Gastroesophageal sphincter (tissue), 3 donors: ENCODE results near the gene MTO1.

Experiments
- POLR2A ChIP-seq, 2 donors: fragments of 450-650 bp; IDR thresholded peaks; one replicate each; pipeline ENCODE4 v1.6.1; 2017; ENCODE audit warnings: antibody characterized with exemption in 2 of 2, mild to moderate bottlenecking in 2 of 2, moderate library complexity in 1 of 2
- TF ChIP-seq, protein P1 (sequence below), 4 experiments: fragments of 200-600 bp in 2 of 4; fragments of 450-650 bp in 2 of 4; sonication (generic) in 1 of 4; IDR thresholded peaks; one replicate each; pipeline ENCODE4 v1.5.1; 2017 to 2019; ENCODE audit warnings: antibody characterized with exemption in 4 of 4, mild to moderate bottlenecking in 2 of 4, moderate library complexity in 2 of 4

GRCh38 chr6:73516514-73517489 lies 55.3 kb downstream of the MTO1 start:
- TF ChIP-seq, protein P1, sequence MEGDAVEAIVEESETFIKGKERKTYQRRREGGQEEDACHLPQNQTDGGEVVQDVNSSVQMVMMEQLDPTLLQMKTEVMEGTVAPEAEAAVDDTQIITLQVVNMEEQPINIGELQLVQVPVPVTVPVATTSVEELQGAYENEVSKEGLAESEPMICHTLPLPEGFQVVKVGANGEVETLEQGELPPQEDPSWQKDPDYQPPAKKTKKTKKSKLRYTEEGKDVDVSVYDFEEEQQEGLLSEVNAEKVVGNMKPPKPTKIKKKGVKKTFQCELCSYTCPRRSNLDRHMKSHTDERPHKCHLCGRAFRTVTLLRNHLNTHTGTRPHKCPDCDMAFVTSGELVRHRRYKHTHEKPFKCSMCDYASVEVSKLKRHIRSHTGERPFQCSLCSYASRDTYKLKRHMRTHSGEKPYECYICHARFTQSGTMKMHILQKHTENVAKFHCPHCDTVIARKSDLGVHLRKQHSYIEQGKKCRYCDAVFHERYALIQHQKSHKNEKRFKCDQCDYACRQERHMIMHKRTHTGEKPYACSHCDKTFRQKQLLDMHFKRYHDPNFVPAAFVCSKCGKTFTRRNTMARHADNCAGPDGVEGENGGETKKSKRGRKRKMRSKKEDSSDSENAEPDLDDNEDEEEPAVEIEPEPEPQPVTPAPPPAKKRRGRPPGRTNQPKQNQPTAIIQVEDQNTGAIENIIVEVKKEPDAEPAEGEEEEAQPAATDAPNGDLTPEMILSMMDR (IDR thresholded peaks at IDR 0.05), result no peak
- TF ChIP-seq POLR2A (IDR thresholded peaks at IDR 0.05), result no peak
